ENCODE results near the gene TUBA1C.

Gene TUBA1C

DNA sequence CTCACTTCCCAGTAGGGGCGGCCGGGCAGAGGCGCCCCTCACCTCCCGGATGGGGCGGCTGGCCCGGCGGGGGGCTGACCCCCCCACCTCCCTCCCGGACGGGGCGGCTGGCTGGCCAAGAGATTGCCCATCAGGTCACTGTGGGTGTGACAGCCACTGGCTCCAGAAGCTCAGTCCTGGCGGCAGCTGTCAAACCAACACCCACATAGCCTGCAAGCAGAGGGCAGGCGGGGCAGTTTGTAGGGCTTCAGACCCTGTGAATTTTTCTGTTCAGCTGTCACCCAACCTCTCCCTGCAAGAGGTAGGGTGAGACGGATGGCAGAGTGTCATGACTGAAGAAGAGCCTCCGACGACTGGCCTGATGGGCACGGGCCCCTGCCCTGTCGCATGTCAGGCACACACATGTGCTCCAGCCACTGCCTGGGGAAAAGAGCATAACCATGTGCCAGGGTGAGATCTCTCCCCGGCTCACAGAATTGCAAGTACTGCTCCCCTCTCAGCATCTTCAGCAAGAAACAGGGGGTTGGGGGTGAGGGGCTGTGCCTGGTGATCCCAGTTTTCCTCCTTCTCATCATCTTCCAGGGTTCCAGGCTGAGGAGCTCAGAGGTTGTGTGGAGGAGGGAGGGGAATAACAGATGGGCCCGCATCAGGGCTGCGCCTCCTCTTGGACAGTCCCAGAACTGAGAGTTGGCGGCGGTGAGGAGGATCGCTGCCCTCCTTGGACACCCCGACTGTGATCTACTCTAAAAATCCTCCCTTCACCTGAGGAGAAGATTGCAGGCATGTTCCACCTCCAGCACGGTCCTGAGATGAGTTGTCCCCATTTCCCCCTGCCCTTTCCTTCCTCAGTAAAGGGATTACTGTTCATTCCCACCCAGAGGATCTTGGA lies 18.9 kb downstream of the TUBA1C start:
- no peak for DNase-seq (ENCODE audit: low spot score)

- DNase-seq (ENCODE audit: low spot score) = no peak
These were observed 19.8 kb downstream of the TUBA1C start for GRCh38 chr12:49284672-49285071.

DNA sequence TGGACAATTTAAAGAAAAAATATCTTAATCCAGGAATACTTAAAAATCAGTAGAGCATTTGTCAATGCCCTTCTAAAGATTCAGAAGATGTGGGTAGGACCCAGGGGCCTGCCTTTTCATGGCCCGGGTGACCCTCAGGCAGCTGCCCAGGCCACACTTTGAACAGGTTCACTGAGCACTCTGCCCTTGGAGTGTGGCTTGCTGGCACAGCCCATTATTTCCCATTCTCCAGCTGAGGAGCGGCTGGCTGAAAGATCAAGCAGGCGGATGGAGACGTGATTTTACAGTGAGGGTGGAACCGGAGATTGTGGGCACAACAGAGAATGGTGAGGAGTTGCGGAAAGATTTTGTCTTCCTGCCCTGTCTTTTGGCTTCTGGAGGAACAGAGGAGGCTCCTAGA lies 23.0 kb downstream of the TUBA1C start:
- no peak for DNase-seq (ENCODE audit: low spot score)

- DNase-seq (ENCODE audit: low spot score) = peak; percentile 73
These were observed 23.6 kb downstream of the TUBA1C start for GRCh38 chr12:49288412-49288853.

DNA sequence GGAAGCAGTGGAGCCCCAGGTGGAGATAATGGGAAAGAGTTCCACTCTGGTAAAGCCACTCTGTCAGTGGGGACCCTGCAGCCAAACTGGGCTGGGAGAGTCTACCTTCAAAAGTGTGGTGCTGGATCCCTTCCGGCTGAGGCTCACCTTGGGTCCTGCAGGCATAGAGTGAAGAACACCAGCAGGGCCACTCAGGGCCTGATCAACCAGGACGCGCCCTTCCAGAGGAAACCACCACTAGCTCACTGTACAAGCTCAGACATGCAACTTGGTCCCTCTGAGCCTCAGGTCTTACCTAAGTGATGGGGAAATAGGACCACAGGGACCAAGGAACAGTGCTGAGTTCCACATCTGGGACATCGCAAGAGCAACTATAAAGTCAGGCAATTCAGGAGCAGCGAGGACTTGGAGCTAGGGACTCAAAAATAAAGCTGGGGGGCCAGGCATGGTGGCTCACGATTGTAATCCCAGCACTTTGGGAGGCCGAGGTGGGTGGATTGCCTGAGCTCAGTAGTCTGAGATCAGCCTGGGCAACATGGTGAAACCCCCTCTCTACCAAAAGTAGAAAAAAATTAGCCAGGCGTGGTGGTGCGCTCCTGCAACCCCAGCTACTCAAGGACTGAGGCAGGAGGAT lies 24.2 kb downstream of the TUBA1C start:
- no peak for DNase-seq (ENCODE audit: low spot score)

DNA sequence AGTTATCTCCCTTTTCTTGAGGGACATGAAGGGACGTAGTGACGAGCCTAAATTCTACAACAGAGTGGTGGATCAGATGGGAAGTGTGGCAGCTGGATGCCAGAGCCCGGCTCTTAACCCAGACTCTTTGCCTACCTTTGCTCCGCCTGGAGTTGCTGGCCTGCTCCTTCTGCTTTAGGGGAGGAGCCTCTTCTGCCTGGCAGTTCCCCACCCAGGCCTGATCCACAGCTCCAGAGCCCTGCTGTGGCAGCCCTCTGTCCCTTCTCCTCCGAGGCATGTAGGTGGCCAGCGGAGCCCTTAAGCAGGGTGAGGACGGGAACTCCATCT lies 27.8 kb downstream of the TUBA1C start:
- no peak for DNase-seq (ENCODE audit: low spot score)

- DNase-seq (ENCODE audit: low spot score) = no peak
These were observed 28.4 kb downstream of the TUBA1C start for GRCh38 chr12:49293056-49293956.

DNA sequence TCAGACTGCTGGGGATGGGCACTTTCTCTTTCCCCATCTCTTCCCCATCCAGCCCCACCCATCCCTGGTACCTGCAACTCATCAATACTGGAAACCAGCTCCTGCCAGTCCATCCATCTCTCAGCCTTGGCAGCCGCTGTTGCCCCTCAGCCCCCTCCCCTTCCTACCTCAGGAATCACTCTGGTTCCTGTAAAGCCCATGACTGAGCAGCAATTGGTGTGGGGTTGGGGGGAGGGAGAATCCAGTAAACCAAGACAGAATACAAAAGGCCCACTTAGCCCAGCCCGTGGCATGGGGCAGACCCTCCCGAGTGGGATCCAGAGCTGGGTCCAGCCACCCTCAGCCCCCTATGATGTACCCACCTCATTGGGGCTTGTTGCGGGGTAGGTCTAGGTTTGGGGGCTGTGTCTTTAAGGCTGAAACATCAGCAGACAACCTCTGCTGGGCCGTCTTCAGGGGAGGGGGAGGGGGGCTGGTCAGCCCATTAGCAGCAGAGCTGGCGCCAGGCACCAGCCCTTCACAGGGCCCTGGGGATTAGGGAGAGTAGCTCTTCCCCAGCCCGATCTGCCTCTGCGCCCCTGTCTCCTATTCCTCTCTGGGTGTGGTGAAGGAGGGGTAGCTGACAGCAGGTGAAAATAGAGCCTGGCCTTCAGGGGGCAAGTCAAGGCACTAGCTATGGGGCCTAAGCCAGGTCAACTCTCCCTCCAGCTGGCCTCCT lies 29.4 kb downstream of the TUBA1C start:
- DNase-seq (ENCODE audit: low spot score) = no peak

GRCh38 chr12:49294804-49295081 lies 29.9 kb downstream of the TUBA1C start:
- DNase-seq (ENCODE audit: low spot score) = no peak

DNA sequence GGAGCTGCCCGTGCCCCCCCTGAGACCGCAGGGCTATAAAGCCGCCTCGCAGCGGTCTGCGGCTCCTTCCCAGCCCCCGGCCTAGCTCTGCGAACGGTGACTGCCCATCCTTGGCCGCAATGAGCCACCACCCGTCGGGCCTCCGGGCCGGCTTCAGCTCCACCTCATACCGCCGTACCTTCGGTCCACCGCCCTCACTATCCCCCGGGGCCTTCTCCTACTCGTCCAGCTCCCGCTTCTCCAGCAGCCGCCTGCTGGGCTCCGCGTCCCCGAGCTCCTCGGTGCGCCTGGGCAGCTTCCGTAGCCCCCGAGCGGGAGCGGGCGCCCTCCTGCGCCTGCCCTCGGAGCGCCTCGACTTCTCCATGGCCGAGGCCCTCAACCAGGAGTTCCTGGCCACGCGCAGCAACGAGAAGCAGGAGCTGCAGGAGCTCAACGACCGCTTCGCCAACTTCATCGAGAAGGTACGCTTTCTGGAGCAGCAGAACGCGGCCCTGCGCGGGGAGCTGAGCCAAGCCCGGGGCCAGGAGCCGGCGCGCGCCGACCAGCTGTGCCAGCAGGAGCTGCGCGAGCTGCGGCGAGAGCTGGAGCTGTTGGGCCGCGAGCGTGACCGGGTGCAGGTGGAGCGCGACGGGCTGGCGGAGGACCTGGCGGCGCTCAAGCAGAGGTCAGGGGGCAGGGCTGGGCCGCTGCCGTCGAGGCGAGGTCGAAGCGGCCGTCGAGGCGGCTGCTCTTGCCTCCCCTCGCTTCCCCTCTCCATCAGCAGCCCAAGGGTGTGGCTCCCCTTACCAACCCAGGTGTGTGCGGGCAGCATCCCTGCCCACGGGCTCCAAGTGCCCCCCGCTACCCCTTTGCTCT lies 30.4 kb downstream of the TUBA1C start, which contains the start of gene PRPH:
Gene PRPH, plus strand, starts transcription at position 66 of the 855 bp plus-strand sequence. Its CDS starts 54 bp downstream, at position 120.
- DNase-seq (ENCODE audit: low spot score) = no peak

GRCh38 chr12:49296034-49296835 lies 31.4 kb downstream of the TUBA1C start:
- peak; percentile 66 for DNase-seq (ENCODE audit: low spot score)

GRCh38 chr12:49296836-49297694 lies 32.2 kb downstream of the TUBA1C start:
- DNase-seq (ENCODE audit: low spot score) = no peak

GRCh38 chr12:49297695-49298060 lies 32.8 kb downstream of the TUBA1C start:
- no peak for DNase-seq (ENCODE audit: low spot score)

- no peak for DNase-seq (ENCODE audit: low spot score)
These were observed 33.3 kb downstream of the TUBA1C start for GRCh38 chr12:49298160-49298559.

- DNase-seq (ENCODE audit: low spot score) = no peak
These were observed 36.9 kb downstream of the TUBA1C start for GRCh38 chr12:49301760-49302159.

DNA sequence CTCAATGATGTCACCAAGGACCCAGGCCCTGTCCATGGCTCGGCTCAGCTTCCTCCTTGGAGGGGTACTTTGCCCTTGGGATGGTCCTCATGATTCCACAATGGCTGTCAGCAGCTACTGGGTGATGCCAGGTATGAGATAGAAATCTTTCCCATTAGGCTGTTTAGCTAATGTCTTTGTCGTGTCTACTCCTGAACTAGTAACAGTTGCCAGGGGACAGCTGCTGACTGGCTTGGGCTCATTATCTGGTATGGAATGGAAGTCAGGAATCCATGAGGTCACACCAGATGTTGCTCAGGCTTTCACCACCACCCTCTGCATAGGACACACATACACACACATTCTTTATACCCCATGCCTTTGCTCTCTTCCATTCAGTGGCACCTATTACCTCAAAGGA lies 39.3 kb downstream of the TUBA1C start:
- no peak for DNase-seq (ENCODE audit: low spot score)

DNA sequence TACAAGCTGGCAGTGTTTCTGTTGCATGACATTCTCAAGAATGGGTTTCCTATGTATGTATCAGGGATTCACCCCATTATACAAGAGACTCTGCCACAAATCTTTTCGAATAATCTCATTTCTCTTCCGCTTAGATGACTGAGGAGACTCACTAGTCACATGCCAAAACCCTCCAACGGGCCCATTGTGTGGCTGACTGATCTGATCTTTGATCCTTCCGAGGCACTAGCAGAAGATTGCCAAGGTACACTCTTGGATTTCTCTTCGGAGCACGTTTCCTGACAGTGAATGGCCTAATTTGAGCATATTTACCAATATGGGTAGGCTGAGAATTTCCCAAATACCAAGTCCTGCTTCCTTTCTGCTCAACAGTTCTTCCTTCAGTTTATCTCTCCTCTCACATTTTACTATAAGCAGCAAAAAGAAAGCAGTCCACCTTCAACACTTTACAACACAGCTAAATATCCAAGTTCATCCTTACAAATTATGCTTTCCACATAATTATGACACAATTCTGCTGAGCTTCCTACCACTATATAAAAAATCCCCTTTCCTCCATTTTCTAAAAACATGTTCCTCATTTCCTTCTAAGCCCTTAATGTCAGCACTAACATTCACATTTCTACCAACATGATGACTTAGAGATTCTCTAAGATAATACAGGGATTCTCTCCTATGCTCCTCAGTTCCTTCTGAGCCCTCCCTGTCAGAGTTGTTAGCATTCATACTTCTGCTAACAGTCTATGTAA lies 41.1 kb downstream of the TUBA1C start:
- no peak for DNase-seq (ENCODE audit: low spot score)

DNA sequence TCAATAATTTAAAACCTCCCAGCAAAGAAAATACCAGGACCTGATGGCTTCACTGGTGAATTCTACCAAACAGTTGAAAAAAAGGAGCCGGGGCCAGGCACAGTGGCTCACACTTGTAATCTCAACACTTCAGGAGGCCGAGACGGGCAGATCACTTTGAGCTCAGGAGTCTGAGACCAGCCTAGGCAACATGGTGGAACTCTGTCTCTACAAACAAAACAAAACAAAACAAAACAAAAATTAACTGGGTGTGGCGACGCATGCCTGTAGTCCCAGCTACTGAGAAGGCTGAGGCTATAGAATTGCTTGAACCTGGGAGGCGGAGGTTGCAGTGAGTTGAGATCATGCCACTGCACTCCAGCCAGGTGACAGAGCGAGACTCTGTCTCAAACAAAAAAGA lies 44.5 kb downstream of the TUBA1C start:
- no peak for DNase-seq (ENCODE audit: low spot score)
